CD14-positive monocyte (primary cell): ENCODE measurements around the gene ITGA11. TPM values are rescaled to one million over a fixed set of nuclear protein-coding genes. Genes with fewer than 3 reads are reported as not detected.

Experiments
- DNase-seq, 3 donors: peaks; one replicate each; pipeline ENCODE4 v3.0.0-alpha.2; 2011 to 2022
- H2AFZ ChIP-seq: 2 replicates; pipeline ENCODE4 v1.6.0; 2012; ENCODE audit warnings: mild to moderate bottlenecking, low read depth, low read length, inconsistent platforms; ENCODE audit not compliant: insufficient read depth, poor library complexity, severe bottlenecking
- H3K27ac ChIP-seq, 2 donors: 1 replicate in 1 of 2; 2 replicates in 1 of 2; pipeline ENCODE4 v1.5.1; 2012 to 2013; ENCODE audit warnings: low read length in 2 of 2, control low read depth in 1 of 2, inconsistent platforms in 1 of 2, low read depth in 1 of 2, mild to moderate bottlenecking in 1 of 2
- H3K27me3 ChIP-seq, 2 donors: one replicate each; pipeline versions ENCODE4 v1.6.0 to v1.6.1; 2011 to 2013; ENCODE audit warnings: low read length in 2 of 2; ENCODE audit not compliant: control insufficient read depth in 2 of 2, insufficient read depth in 2 of 2
- H3K36me3 ChIP-seq, 2 donors: replicated peaks in 1 of 2; 1 replicate in 1 of 2; 2 replicates in 1 of 2; pipeline versions ENCODE4 v1.5.1 to v1.6.1; 2012 to 2013; ENCODE audit warnings: low read length in 2 of 2, control low read depth in 1 of 2, inconsistent platforms in 1 of 2, mild to moderate bottlenecking in 1 of 2; ENCODE audit not compliant: insufficient read depth in 2 of 2, control insufficient read depth in 1 of 2
- H3K4me1 ChIP-seq, 2 donors: 1 replicate in 1 of 2; 2 replicates in 1 of 2; pipeline versions ENCODE4 v1.5.1 to v1.6.1; 2012 to 2013; ENCODE audit warnings: low read length in 2 of 2, control low read depth in 1 of 2, inconsistent platforms in 1 of 2, mild to moderate bottlenecking in 1 of 2, moderate library complexity in 1 of 2; ENCODE audit not compliant: insufficient read depth in 2 of 2, control insufficient read depth in 1 of 2
- H3K4me2 ChIP-seq: replicated peaks from 2 replicates; pipeline ENCODE3; 2012; ENCODE audit warnings: low read length, moderate library complexity, mild to moderate bottlenecking; ENCODE audit not compliant: poor library complexity, severe bottlenecking; ENCODE audit errors: extremely low read depth
- H3K4me3 ChIP-seq, 3 experiments: fragments of 200-600 bp in 1 of 3; sonication (generic) in 1 of 3; replicated peaks in 1 of 3; 1 replicate in 2 of 3; 2 replicates in 1 of 3; pipeline ENCODE4 v1.5.1; 2011 to 2013; ENCODE audit warnings: low read length in 3 of 3, mild to moderate bottlenecking in 3 of 3, control low read depth in 2 of 3, low read depth in 2 of 3, inconsistent platforms in 1 of 3, moderate library complexity in 1 of 3
- H3K79me2 ChIP-seq: 2 replicates; pipeline ENCODE4 v1.6.0; 2012; ENCODE audit warnings: mild to moderate bottlenecking, control low read depth, inconsistent platforms, low read length, moderate library complexity; ENCODE audit not compliant: insufficient read depth
- H3K9ac ChIP-seq: 2 replicates; pipeline ENCODE4 v1.6.0; 2017; ENCODE audit warnings: low read length, mild to moderate bottlenecking; ENCODE audit not compliant: insufficient read depth, poor library complexity, severe bottlenecking
- H3K9me3 ChIP-seq, 2 donors: replicated peaks in 1 of 2; 1 replicate in 1 of 2; 2 replicates in 1 of 2; pipeline versions ENCODE4 v1.5.1 to v1.6.1; 2012 to 2013; ENCODE audit warnings: low read length in 2 of 2, control low read depth in 1 of 2; ENCODE audit not compliant: control insufficient read depth in 1 of 2, insufficient read depth in 1 of 2
- H4K20me1 ChIP-seq: 2 replicates; pipeline ENCODE4 v1.6.0; 2012; ENCODE audit warnings: mild to moderate bottlenecking, low read length, control low read depth, moderate library complexity; ENCODE audit not compliant: insufficient read depth
- H3K27ac Mint-ChIP-seq, 7 donors: one replicate each; pipeline ENCODE4 v1.8.0; 2020; ENCODE audit warnings: mild to moderate bottlenecking in 7 of 7, mixed read lengths in 7 of 7, moderate library complexity in 6 of 7, inconsistent platforms in 2 of 7
- H3K27me3 Mint-ChIP-seq, 3 donors: one replicate each; pipeline ENCODE4 v1.8.0; 2021 to 2022; ENCODE audit warnings: low read depth in 3 of 3, mild to moderate bottlenecking in 3 of 3, mixed read lengths in 3 of 3, moderate library complexity in 3 of 3, inconsistent platforms in 1 of 3
- H3K36me3 Mint-ChIP-seq, 2 donors: one replicate each; pipeline ENCODE4 v1.8.0; 2020; ENCODE audit warnings: mixed read lengths in 2 of 2, inconsistent platforms in 1 of 2, mild to moderate bottlenecking in 1 of 2
- H3K4me1 Mint-ChIP-seq: one replicate; pipeline ENCODE4 v1.8.0; 2020; ENCODE audit warnings: mild to moderate bottlenecking, mixed read lengths
- H3K4me3 Mint-ChIP-seq, 2 donors: one replicate each; pipeline ENCODE4 v1.8.0; 2020; ENCODE audit warnings: mild to moderate bottlenecking in 2 of 2, mixed read lengths in 2 of 2, moderate library complexity in 1 of 2
- H3K9me3 Mint-ChIP-seq, 7 donors: one replicate each; pipeline ENCODE4 v1.8.0; 2020 to 2022; ENCODE audit warnings: mixed read lengths in 7 of 7, mild to moderate bottlenecking in 6 of 7, moderate library complexity in 6 of 7, inconsistent platforms in 2 of 7
- WGBS: methylation state at CpG from one replicate; pipeline ENCODE4 v1.1.5; 2013; ENCODE audit warnings: missing lambda C conversion rate; ENCODE audit not compliant: insufficient coverage; 5-methylcytosine and 5-hydroxymethylcytosine counted together
- intact Hi-C, 2 donors: fragments of 100-400 bp; cut with micrococcal nuclease; formaldehyde crosslinking; loops; one replicate each; pipeline versions ENCODE4 v1.15.0 to v1.15.1; 2023
- polyA plus RNA-seq, 3 donors: library from polyadenylated mRNA; depleted of rRNA in 1 of 3; unstranded in 2 of 3; stranded (reverse) in 1 of 3; fragments of 300-500 nt in 2 of 3; fragments of >200 nt in 1 of 3; fragmentation: Illumina TruSeq in 2 of 3; gene quantifications; 1 replicate in 2 of 3; 2 replicates in 1 of 3; pipeline ENCODE4 v1.2.3, GENCODE V29; 2012 to 2021
- TF ChIP-seq, protein P1 (sequence below): fragments of 200-600 bp; IDR thresholded peaks from one replicate; pipeline ENCODE4 v1.8.0; 2022; ENCODE audit warnings: antibody characterized with exemption, mild to moderate bottlenecking

ITGA11 gene
- polyA plus RNA-seq, 3 donors: under 0.01 to 0.01 TPM; not detected in 1

DNA sequence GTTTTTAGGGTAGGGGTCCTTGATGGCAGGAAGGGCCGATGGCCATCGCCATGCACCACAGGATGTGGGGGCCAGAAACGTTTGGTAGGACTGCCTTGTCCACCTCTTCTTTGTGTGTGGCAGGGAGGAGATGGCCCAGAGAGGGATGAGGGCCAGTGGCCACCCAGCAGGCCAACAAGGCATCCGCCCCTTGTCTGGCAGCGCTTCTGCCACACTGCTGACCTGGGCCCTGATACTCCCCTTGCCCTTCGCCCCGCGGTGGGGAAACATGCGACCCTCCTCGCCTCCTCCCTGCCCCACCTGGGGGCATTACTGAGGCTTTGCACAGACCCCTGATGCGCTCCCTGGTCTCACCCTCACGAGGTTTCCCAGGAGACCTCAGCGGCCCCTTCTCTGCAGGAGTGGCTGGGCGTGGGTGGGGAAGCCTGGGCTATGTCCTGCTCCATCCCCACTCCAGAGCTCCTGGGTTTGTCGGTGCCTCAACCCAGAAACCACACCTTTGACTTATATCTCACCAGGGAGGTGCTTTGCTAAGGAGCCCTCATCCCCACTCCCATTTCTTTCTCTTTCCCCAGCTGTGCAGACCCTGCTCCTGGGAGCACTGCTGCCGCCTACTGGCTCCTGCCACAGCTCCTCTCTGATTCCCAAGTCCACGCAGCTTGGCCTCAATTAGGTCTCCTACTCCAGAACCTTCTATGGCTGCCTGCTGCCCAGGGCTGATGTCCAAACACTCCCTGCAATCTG lies 115.7 kb downstream of the ITGA11 start:
- H3K4me1 ChIP-seq: no peaks in the 10 kb centered on the region
- Mint-ChIP-seq H3K9me3 (peaks cover 0 to 1% (median 0%) of the 10 kb centered on the region in 7 donors), H3K27ac (no peak overlapping the region)

DNA sequence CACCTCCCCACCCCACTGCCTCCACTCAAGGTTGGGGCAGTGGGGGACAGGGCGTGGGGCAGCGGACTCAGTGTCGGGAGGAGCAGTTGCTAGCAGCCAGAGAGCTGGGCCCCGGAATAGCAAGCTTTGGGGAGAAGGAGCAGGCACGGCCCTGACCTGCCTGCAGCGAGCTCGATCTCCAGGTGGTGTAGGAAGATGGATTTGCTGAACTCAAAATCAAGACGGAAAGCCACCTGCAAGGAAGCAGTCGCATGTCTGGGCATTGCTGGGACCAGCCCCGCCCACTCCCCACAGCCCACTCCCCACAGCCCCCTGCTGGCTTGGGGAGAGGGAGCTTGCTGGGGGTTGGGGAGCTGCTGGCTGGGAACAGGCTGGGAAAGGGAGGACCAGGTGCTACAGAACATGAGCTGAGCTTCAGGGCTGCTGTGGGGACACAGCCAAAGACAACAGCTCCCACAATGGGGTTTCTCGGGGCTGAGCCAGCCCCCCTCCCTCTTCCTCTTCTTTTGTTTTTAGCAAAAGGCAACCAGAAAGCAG lies 116.4 kb downstream of the ITGA11 start:
- H3K79me2 ChIP-seq: no peaks in the 10 kb centered on the region
- no peak overlapping the region for H3K9ac ChIP-seq
- no peak overlapping the region for H3K4me3 Mint-ChIP-seq
- H3K4me2 ChIP-seq: no peak overlapping the region
- H2AFZ ChIP-seq: no peak overlapping the region
- no peaks in the 10 kb centered on the region for H3K27me3 ChIP-seq
- no peak overlapping the region for H3K27ac Mint-ChIP-seq
- no peaks in the 10 kb centered on the region for H3K36me3 ChIP-seq
- no peaks in the 10 kb centered on the region for H3K36me3 Mint-ChIP-seq
- no peaks in the 10 kb centered on the region for H4K20me1 ChIP-seq
- peaks cover 0 to 3% (median 1%) of the 10 kb centered on the region in 3 donors for H3K27me3 Mint-ChIP-seq
- H3K4me1 ChIP-seq: no peaks in the 10 kb centered on the region
- H3K9me3 ChIP-seq: no peaks in the 10 kb centered on the region
- H3K4me1 Mint-ChIP-seq: peaks cover 2% of the 10 kb centered on the region
- WGBS: 93% methylated on average over 3 of the region's 11 CpGs
- intact Hi-C loops: no loop called here
- H3K9me3 Mint-ChIP-seq: peaks cover 0 to 1% (median 0%) of the 10 kb centered on the region in 7 donors
- H3K27ac ChIP-seq: no peak overlapping the region
- TF ChIP-seq, protein P1, sequence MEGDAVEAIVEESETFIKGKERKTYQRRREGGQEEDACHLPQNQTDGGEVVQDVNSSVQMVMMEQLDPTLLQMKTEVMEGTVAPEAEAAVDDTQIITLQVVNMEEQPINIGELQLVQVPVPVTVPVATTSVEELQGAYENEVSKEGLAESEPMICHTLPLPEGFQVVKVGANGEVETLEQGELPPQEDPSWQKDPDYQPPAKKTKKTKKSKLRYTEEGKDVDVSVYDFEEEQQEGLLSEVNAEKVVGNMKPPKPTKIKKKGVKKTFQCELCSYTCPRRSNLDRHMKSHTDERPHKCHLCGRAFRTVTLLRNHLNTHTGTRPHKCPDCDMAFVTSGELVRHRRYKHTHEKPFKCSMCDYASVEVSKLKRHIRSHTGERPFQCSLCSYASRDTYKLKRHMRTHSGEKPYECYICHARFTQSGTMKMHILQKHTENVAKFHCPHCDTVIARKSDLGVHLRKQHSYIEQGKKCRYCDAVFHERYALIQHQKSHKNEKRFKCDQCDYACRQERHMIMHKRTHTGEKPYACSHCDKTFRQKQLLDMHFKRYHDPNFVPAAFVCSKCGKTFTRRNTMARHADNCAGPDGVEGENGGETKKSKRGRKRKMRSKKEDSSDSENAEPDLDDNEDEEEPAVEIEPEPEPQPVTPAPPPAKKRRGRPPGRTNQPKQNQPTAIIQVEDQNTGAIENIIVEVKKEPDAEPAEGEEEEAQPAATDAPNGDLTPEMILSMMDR: no peak
- DNase-seq: no peak
- H3K4me3 ChIP-seq: no peak overlapping the region

More for the DNA sequence above, 115.7 kb downstream of the ITGA11 start:
- TF ChIP-seq, protein P1: no peak
- H3K4me3 ChIP-seq: no peak overlapping the region
- 91% methylated on average over 17 of the region's 17 CpGs for WGBS
- H3K27ac ChIP-seq: no peak overlapping the region
- H4K20me1 ChIP-seq: no peaks in the 10 kb centered on the region
- H3K36me3 ChIP-seq: no peaks in the 10 kb centered on the region
- Mint-ChIP-seq H3K27me3 (peaks cover 0 to 3% (median 1%) of the 10 kb centered on the region in 3 donors), H3K4me1 (no peaks in the 10 kb centered on the region), H3K36me3 (no peaks in the 10 kb centered on the region), H3K4me3 (no peak overlapping the region)
- no peak overlapping the region for H3K9ac ChIP-seq
- no peaks in the 10 kb centered on the region for H3K79me2 ChIP-seq
- intact Hi-C loops: no loop called here
- no peak overlapping the region for H3K4me2 ChIP-seq
- H3K9me3 ChIP-seq: no peaks in the 10 kb centered on the region
- DNase-seq: no peak
- no peaks in the 10 kb centered on the region for H3K27me3 ChIP-seq
- no peak overlapping the region for H2AFZ ChIP-seq
